ENCODE results near the gene NHLRC2. TPM values are rescaled to one million over a fixed set of nuclear protein-coding genes. Genes with fewer than 3 reads are reported as not detected.

Gene NHLRC2
- total RNA-seq, 1 donor from 2014 or later, result 47.6 TPM

- no peak overlapping the region for H3K4me3 Mint-ChIP-seq
- no peak for DNase-seq (ENCODE audit: low spot score)
- Histone ChIP-seq H4K20me1 (ENCODE audit: low read depth) (no peaks in the 10 kb centered on the region), H3K27ac (no peak overlapping the region), H3K9me3 (ENCODE audit: low read depth) (no peaks in the 10 kb centered on the region), H3K9ac (no peak overlapping the region), H3K79me2 (ENCODE audit: low read depth) (no peaks in the 10 kb centered on the region), H3K4me1 (peaks cover 8% of the 10 kb centered on the region), H3K4me3 (no peak overlapping the region), H3F3A (ENCODE audit: low read depth) (no peaks in the 10 kb centered on the region), H3K27me3 (no peaks in the 10 kb centered on the region), H3K36me3 (no peaks in the 10 kb centered on the region), H3K4me2 (no peak overlapping the region), H2AFZ (replicated peaks) (peak overlapping the region; percentile 8)
- H3K36me3 Mint-ChIP-seq, result no peaks in the 10 kb centered on the region
- H3K9me3 Mint-ChIP-seq, result no peaks in the 10 kb centered on the region
- peaks cover 25% of the 10 kb centered on the region for H3K4me1 Mint-ChIP-seq
- H3K27me3 Mint-ChIP-seq (ENCODE audit: insufficient read depth, low read depth), result peaks cover 2% of the 10 kb centered on the region
- no peak for TF ChIP-seq EZH2 (IDR thresholded peaks at IDR 0.05)
- TF ChIP-seq, protein P1, sequence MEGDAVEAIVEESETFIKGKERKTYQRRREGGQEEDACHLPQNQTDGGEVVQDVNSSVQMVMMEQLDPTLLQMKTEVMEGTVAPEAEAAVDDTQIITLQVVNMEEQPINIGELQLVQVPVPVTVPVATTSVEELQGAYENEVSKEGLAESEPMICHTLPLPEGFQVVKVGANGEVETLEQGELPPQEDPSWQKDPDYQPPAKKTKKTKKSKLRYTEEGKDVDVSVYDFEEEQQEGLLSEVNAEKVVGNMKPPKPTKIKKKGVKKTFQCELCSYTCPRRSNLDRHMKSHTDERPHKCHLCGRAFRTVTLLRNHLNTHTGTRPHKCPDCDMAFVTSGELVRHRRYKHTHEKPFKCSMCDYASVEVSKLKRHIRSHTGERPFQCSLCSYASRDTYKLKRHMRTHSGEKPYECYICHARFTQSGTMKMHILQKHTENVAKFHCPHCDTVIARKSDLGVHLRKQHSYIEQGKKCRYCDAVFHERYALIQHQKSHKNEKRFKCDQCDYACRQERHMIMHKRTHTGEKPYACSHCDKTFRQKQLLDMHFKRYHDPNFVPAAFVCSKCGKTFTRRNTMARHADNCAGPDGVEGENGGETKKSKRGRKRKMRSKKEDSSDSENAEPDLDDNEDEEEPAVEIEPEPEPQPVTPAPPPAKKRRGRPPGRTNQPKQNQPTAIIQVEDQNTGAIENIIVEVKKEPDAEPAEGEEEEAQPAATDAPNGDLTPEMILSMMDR (IDR thresholded peaks at IDR 0.05), result no peak
- TF ChIP-seq EZH2phosphoT487 (IDR thresholded peaks at IDR 0.05), result no peak
- H3K27ac Mint-ChIP-seq, result peak overlapping the region; percentile 14
Observed at GRCh38 chr10:113961182-113962031, 106.9 kb downstream of the NHLRC2 start.

DNA sequence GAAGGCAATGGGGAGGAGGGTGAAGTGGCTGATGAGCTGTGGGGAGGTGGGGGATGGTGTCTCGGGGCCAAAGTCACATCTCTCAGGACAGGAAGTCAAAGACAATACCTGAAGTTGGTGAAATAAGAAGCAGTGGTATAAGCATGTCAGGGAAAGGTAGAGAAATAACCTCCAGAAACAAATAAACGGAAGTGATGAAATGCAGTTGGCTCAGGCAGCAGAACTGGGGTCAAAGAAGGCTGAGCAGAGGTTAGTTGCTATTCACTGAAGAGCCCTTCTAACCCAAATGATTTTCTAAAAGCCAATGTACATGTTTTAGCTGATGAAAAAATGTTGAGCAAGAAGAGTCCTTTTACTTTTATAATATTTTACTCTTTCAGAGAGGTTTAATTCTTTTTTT is 110.6 kb downstream of the NHLRC2 start:
- Histone ChIP-seq H3K4me1 (peaks cover 12% of the 10 kb centered on the region), H2AFZ (replicated peaks) (no peak overlapping the region), H3F3A (ENCODE audit: low read depth) (no peaks in the 10 kb centered on the region), H3K79me2 (ENCODE audit: low read depth) (no peaks in the 10 kb centered on the region), H3K4me2 (no peak overlapping the region), H3K9me3 (ENCODE audit: low read depth) (no peaks in the 10 kb centered on the region), H4K20me1 (ENCODE audit: low read depth) (no peaks in the 10 kb centered on the region), H3K4me3 (no peak overlapping the region), H3K9ac (no peak overlapping the region), H3K36me3 (no peaks in the 10 kb centered on the region), H3K27me3 (no peaks in the 10 kb centered on the region), H3K27ac (no peak overlapping the region)
- TF ChIP-seq EZH2 (IDR thresholded peaks at IDR 0.05), result no peak
- TF ChIP-seq, protein P1 (IDR thresholded peaks at IDR 0.05), result no peak
- TF ChIP-seq EZH2phosphoT487 (IDR thresholded peaks at IDR 0.05), result no peak
- no peak for DNase-seq (ENCODE audit: low spot score)
- Mint-ChIP-seq H3K27ac (no peak overlapping the region), H3K4me1 (peaks cover 13% of the 10 kb centered on the region), H3K27me3 (ENCODE audit: insufficient read depth, low read depth) (no peaks in the 10 kb centered on the region), H3K9me3 (peaks cover 3% of the 10 kb centered on the region), H3K4me3 (no peak overlapping the region), H3K36me3 (no peaks in the 10 kb centered on the region)

DNA sequence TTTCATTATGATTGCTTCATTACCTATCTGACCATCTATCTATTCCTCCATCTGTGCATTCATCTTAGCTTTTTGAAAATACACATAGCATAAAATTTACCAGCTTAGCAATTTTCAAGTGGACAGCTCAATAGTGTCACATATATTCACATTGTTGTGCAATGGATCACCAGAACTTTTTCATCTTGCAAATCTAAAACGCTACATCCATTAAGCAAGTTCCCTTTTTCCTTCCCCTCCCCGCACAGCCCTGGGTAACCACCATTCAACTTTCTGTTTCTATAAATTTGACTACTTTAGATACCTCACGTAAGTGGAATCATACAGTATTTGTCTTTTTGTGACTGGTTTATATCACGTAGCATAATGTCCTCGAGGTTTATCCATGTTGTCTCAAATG is 111.2 kb downstream of the NHLRC2 start:
- Histone ChIP-seq H3K27ac (no peak overlapping the region), H3K4me3 (no peak overlapping the region), H3K4me2 (no peak overlapping the region), H3F3A (ENCODE audit: low read depth) (no peaks in the 10 kb centered on the region), H3K4me1 (peaks cover 8% of the 10 kb centered on the region), H3K9me3 (ENCODE audit: low read depth) (no peaks in the 10 kb centered on the region), H3K36me3 (no peaks in the 10 kb centered on the region), H3K79me2 (ENCODE audit: low read depth) (no peaks in the 10 kb centered on the region), H2AFZ (replicated peaks) (no peak overlapping the region), H3K27me3 (no peaks in the 10 kb centered on the region), H4K20me1 (ENCODE audit: low read depth) (no peaks in the 10 kb centered on the region), H3K9ac (no peak overlapping the region)
- Mint-ChIP-seq H3K27ac (no peak overlapping the region), H3K36me3 (no peaks in the 10 kb centered on the region), H3K9me3 (peaks cover 3% of the 10 kb centered on the region), H3K27me3 (ENCODE audit: insufficient read depth, low read depth) (no peaks in the 10 kb centered on the region), H3K4me3 (no peak overlapping the region), H3K4me1 (peaks cover 9% of the 10 kb centered on the region)
- no peak for TF ChIP-seq EZH2phosphoT487 (IDR thresholded peaks at IDR 0.05)
- no peak for TF ChIP-seq EZH2 (IDR thresholded peaks at IDR 0.05)
- TF ChIP-seq, protein P1 (IDR thresholded peaks at IDR 0.05), result no peak
- no peak for DNase-seq (ENCODE audit: low spot score)

Small RNA genes lying within 50 kb of the gene (small RNA-seq; reads per million reads assigned to genes)
- not detected for gene RF00560

Other genes with a start within 250 kb of the NHLRC2 start
- gene NRAP, start 190.6 kb upstream of the NHLRC2 start, total RNA-seq (ENCODE audit: low replicate concordance), result not detected in 2 replicates
- gene CASP7, start 174.7 kb upstream of the NHLRC2 start, total RNA-seq (ENCODE audit: low replicate concordance), result 17.8 and 18.9 TPM in 2 replicates
- gene PLEKHS1, start 103.0 kb upstream of the NHLRC2 start, total RNA-seq (ENCODE audit: low replicate concordance), result not detected in 2 replicates
- gene DCLRE1A, start 579 bp upstream of the NHLRC2 start, total RNA-seq (ENCODE audit: low replicate concordance), result 24.0 and 35.9 TPM in 2 replicates
- gene ADRB1, start 189.2 kb downstream of the NHLRC2 start, total RNA-seq (ENCODE audit: low replicate concordance), result 0.09 TPM in 1 of 2 replicates, not detected in the other

All from neural progenitor cell (in vitro differentiated cells).